Activated T-cell treated with anti-CD3 and anti-CD28 coated beads for 1 hour (primary cell): ENCODE measurements around the gene ATP2B2.
"Not testable (repeated sequence)": the region's sequence is repeated elsewhere in the genome, so short reads cannot be mapped to it uniquely, and the experiment has no call there.

ENCODE experiments used
- DNase-seq: peaks from one replicate; pipeline ENCODE4 v3.0.0-alpha.2; 2020; ENCODE audit warnings: low read depth

ATP2B2 gene

DNA sequence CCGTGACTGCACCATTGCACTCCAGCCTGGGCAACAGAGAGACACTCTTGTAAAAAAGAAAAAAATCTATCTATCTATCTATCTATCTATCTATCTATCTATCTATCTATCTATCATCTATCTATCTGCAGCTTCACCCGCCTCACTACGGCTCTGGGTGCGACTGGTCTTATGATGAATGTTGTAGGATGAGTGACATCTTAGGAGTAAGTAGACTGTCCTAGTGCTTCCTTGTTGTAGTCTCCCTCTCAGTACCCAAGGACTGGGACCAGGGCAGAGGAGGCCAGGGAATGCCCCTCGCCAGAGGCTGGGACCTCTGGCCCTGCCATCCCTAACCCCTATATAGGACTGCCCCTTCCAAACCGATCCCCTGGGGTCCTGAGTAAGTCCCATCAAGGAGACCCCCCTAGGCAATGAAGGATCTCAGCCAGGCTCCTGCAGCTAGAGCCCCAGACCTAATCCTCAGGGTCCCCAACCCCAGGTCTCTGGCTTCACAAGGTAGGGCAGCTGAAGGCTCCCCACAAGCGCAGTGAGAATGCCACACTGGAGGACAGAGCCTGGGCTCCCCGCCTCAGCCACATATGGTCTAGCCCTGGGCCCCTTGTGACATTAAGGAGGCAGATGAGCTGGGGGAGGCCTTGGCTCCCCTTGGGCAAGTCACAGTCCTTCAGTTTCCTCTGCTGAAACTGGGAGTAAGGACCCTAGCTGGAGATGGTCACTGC is 183.6 kb downstream of the ATP2B2 start:
- no peak for DNase-seq

DNA sequence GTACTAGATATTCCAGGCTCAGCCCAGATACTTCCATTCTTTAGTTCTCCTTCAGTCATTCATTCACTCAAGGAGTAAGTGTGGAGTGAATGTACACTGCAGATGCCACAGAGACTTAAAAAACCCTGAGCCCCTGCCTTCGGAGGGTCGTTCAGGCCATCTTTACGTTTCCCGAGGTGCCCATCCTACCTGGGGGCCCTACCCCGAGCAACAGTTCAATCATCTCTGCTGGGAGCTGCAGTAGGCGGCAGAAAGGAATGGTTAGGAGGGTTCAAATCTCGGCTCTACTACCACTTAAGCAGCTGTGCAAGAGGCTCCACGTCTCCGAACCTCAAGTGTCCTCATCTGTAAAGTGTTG is 185.1 kb downstream of the ATP2B2 start:
- no peak for DNase-seq

DNA sequence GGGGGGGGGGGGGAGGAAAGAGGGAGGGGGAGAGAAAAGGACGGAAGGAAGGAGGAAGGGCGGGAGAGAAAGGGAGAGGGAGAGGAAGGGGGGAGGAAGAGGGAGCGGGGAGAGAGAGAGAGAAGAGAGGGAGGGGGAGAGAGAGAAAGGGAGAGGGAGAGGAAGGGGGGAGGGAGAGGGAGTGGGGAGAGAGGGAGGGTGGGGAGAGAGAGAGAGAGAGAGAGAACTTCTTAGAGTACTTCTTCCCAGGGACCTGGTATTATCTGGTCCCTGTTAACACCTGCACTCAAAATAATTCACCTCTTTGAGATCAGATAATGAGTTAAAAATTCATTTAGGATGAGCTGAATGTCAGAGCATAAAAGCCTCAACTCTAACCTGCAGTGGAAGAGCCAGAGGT is 185.6 kb downstream of the ATP2B2 start:
- DNase-seq = no peak

DNA sequence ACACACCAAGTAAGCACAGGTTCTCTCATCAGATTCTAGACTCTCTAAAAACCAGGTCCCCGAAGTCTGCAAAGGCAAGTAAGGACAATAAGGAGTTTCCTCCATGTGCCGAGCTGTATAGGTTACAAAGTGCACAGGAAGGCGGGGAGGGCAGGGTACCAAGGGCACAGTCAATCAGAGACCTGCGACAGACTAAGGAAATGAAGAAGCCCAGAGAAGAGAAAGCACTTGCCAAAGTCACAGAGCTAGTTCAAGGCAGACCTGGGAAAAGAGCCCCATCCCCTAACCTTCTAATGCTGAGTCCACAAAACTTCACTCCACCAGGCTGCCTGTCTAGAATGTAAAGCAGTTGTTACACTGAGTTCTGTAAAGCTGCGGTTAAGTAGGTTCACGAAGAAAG is 186.1 kb downstream of the ATP2B2 start:
- DNase-seq = no peak

DNA sequence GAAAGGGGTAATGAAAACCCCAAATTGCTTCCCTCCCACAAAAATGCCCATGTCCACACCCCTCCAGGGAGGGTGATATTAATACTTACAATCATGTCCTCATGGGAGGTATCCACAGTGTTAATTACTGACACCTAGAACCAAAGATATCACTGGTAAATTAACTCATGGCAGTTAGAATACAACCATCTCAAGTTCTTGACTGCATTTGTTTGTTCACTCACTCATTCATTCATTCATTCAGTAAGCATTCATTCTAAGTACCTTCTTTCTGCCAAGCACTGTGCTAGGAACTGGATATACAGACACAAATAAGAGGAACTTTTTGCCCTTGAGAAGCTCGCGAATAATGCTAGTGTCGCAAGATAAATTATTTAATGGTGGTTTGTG is 187.4 kb downstream of the ATP2B2 start:
- DNase-seq = no peak

DNA sequence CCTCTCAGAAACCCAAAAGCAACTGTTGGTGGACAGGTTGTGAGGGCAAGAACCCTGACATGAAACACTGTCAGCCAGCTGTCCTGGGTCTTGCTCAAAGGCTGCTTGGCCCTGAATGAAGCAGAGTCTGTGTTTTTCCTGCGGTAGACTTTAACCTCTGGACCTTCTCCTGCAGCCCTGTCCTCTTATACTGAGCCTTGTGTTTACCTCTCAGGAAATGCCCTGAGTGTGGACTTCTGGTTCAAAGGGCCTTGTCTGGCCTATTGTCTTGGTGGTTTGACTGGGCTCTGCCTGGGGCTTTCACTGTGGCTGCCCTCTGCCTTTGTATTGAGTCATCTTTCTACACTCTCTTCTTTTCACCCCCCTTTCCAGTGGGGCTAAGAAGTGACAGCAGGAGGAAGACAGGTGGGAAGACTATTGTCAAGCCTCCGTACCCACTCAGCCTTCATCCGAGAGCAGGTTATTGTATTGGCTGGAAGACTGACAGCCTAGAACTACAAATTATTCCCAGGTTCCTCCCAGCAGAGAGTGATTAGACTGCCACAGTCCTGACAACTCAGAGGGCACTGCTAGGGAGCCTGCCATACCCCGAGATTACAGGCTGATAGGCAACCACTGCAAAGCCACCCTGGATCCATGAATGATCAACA is 187.9 kb downstream of the ATP2B2 start:
- no peak for DNase-seq

DNA sequence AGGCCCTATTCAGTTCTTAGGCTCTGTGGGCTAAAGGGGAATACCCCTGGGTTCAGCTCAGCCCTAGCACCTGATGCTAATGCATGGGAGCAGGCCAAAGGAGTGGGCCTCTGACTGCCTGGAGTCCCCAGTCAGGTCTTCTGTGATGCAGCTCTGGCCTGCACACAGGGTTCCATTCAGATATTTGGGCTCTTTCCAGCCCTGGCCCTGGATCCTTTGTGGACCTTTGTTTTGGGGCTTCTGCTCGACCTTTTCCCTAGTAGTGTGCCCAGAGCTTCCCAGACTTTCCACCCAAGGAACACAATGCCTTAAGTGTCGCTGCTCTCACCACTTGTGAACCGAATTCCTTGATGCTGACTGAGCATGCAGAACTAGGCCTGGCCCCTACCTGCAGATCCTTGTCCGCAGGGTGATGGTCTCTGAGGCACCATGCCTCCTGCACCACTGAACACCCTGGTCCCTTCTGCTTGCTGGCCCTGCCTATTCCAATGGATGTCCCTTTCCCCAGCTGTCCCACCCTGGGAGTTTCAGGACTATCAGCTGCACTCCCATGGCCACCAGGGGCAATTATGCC is 189.5 kb downstream of the ATP2B2 start:
- DNase-seq = no peak

DNA sequence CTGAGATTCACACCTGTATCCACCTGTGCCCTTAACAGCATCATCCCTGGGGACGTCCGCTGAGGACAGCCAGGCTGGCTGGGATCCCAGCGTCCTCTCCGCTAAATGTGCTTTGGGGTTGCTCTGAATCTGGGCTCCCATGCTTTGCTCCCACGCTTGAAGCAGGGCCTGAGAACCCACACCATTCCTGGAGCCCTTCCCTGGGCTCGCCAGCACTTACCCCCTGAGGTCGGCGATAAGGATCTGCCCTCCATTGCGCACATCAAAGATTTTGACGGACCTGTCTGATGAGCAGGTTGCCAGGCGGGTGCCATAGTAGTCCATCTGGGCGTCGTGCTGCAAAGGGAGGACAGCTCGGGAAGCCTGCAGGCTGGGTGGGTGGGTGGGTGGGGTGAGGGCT is 190.3 kb downstream of the ATP2B2 start:
- no peak for DNase-seq

DNA sequence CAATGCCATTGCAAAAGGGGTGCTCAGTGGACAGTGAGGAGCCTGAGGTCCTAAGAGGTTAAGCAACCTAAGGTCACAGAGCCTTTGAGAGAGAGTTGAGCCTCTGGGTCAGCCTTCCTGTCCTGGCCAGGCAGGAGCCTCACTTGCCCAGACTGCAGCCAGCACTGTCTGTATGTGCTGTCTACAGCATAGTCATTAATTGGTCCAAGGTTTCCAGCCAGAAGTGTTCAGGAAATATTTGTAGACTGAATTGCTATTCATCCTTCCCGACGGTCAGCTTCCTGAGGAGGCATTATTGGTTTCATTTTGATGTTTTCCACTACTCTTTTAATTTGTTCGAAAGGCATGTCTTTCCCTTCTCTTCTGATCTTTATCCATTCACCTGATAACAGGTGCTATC is 192.5 kb downstream of the ATP2B2 start:
- no peak for DNase-seq

DNA sequence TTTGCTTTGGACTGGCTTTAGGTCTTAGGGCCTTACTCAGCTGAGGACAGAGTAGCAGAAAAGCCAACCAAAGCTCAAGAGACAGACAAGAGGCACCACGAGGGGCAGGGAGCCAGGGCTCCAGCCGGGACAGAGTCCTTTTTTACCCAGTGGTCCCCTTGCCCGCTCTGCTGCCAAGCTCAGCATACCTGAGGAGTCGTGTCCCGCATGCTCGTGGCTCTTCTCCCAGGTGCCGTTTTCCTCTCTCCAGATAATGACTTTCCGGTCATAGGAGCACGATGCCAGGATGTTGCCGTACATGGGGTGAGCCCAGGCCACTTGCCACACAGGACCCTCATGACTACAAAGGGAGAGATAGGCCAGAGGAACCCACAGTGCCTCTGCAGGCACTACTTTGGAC is 193.0 kb downstream of the ATP2B2 start:
- no peak for DNase-seq

DNA sequence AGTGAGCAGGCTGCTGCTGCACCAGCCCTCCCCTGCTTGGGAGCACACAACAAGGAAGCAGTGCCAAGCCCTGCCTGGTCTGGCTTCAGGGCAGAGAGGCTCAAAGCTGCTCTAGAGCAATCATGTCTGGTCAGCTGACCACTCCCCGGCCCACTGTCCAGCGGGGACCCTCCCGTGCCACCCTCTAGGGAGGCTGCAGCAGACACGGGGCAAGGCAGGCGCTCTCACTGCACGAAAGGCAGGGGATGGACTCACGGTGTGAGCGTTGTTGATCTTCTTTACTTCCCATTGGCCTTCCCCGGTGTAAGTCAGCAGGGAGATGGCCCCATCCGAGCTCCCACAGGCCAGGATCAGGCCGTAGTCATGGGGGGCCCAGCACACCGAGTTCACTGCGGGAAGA is 193.7 kb downstream of the ATP2B2 start:
- DNase-seq = no peak

DNA sequence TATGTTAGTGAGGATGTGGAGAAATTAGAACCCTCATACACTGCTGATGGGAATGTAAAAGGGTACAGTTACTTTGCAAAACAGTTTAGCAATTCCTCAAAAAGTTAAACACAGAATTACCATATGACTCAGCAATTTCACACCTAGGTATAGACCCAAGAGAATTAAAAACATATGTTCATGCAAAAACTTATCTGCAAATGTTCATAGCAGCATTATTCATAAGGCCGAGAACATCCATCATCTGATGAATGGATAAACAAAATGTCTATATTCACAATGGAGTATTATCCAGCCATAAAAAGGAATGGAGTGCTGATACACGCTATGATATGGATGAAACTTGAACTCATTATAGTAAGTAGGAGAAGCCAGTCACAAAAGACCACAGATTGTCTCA is 194.8 kb downstream of the ATP2B2 start:
- DNase-seq = no peak

DNA sequence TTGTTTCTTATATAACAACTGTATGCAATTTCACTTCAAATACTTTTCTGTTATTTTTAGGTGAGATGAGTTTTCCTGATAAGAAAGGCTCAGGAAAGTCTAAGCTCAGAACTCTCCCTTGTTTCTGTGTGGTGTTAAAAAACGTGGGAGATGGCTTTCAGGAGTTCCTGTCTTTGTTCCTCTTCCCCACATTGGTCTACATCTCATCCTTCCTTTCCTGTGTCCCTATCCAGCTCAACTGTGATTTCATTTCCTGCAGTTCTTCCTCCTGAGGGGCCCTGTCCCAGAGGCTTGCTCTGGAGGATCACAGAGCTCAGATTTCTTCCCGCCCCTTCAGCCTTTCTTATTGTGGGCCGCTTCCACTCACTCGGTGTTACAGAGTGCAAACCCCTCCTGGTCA is 195.7 kb downstream of the ATP2B2 start:
- no peak for DNase-seq

DNA sequence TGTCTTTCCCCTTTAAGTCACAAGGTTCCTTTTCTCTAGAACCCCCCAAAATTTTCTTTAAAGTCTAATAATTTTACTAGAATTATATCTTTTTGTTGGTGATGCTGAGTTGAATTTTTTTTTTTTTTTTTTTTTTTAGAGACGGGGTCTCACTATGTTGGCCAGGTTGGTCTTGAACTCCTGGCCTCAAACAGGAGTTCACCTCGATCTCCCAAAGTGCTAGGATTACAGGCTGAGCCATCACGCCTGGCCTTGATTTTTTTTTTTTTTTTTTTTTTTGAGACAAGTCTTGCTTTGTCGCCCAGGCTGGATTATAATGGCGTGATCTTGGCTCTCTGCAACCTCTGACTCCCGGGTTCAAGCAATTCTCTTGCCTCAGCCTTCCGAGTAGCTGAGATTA is 196.7 kb downstream of the ATP2B2 start:
- no peak for DNase-seq

DNA sequence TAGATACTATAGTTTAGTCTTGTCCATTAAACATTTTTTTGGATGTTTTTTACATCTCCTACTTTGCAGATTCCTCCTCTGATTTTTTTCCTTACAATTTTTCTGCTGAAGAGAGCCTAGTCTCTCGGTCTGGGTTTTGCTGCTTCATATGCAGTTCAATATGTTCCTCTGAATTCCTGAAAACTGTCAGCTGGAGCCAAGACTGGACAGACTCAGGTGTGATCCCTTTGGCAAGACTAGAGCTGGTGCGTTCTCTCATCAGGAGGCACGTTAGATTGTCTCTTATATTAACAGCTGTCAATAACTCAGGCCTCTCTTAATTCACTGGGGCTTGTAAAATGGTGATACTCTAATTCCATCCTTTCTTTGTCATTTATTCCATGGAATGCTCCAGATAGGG is 199.2 kb downstream of the ATP2B2 start:
- no peak for DNase-seq

DNA sequence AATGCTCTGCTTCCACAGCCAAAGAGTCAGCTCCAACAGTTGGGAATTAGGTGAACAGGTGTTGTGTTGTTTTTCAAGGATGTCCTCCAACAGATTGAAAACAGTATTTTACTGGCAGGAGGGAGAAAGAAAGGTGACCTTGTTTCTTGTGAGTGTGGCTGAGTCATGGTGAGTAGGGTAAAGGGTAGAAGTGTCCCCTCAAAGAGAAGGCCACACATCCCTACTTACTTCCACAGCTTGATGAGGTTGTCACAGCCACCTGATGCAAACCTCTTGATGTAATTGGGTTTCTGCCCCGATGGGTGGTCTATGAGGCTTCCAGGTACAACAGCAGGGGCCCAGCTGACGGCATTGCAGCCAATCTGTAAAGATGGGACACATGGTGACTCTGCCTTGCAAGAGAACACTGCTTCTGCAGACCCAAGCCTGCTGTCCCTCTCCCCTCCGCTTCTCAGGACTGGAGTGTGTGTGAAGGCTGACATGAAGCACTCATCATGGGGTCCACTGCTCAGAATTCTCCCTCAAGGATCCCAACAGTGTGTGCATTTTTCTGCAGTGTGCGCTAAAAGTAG is 200.0 kb downstream of the ATP2B2 start:
- DNase-seq = no peak

DNA sequence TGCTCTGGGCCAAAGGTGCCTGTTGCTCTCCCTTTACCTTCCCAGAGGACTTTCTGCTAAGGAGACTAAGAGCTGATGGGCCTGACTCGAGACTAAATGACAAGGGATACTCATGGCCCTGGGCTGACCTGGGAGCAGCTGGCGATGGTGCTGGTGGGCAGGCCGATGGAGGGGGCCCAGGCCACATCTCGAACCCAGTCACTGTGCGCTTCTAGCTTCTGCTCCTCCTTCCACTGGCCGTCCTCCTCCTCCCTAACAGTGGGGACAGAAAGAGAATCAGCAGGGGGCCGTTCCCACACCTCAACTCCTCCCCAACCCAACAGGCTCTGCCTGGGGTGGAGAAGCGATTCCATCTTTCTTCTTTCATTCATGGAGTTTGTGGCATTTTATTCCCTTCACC is 200.5 kb downstream of the ATP2B2 start:
- DNase-seq = no peak

DNA sequence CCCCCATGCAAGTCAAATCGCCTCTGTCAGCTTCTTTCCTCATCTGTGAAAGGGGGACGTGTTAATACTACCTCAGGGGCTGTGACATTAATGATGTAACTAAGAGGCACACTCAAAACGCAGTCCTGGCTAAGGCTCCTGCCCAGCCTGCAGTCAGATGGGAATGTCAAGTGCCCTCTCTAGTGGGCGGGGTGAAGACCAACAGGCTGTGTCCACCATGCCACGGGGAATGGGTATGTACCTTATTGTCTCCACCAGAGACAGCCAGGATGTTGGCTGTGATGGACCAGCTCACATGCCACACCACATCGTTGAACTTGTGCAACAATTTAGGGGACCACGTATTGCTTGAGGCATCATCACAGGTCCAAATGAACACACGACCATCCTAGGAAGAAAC is 201.6 kb downstream of the ATP2B2 start:
- no peak for DNase-seq

DNA sequence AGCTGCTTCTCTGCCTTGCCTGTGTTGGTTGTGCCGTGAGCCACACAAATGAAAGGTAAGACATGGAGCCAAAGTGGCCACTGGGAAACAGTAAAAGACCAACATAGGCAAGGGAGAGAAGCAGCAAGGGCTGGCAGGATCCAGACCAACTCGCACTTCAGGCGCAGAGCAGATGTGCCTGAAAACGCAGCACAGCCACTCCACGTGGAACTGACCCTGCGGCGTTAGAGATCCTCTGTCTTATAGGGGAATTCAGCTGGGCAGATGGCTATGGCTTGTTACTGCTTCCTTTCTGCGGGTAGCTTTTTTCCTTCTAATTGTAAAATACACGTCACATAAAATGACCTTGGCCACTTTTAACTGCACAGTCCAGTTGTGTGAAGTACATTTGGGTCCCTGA is 202.3 kb downstream of the ATP2B2 start:
- no peak for DNase-seq

DNA sequence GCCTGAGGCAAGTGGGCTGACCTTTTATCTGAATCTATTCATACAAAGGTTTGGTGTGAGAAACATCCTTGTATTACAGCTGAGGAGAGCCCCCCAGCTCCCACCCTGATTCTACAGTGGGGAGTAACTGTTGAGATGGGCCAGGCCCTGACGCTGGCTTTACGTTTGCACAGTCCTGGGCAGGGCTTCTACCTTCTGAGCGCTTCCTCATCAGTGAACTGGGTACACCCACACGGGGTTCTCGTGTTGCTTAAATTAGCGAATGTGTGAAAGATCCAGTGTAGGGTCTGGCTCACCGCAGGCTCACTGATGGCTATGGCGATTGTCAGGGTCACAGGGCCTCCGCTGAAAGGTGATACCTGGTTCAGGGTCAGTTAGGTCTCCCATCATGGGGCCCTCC is 205.3 kb downstream of the ATP2B2 start:
- no peak for DNase-seq

DNA sequence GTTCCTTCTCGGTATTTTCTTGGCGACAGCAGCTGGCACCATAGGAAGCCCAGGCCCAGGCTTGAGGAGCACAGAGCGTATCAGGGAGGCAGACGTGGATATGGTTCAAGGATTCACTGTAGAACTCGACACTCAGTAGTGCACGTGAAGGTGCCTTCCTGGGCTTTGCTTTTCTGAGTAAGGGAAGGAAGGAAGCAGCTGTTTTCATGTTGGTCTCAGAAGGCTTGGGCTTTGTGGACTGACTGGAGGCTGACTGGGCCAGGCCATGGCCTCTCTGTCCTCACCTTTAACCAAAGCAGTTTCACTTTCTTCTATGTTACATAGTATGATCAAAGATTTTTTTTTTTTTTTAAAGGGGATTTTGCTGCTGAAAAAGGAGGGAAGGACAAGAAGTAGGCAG is 205.7 kb downstream of the ATP2B2 start:
- no peak for DNase-seq

DNA sequence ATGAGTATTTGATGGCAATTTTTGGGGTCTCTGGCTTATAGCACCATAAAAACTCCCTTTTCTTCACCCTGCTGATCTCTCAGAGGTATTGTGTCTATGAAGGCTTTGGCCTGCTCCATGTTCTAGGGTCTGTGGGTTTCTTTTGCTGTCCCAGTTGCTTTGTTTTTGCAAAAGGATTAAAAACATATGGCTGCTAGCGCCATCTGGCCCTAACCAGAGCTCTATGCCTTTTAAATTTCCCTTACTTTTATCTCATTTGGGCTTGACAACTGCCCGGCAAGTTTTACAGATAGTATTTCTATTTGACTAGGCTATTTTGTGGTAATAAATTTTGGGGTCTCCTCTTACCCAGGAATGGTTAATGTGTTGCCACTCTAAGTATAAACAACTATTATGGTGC is 206.2 kb downstream of the ATP2B2 start:
- DNase-seq = no peak

DNA sequence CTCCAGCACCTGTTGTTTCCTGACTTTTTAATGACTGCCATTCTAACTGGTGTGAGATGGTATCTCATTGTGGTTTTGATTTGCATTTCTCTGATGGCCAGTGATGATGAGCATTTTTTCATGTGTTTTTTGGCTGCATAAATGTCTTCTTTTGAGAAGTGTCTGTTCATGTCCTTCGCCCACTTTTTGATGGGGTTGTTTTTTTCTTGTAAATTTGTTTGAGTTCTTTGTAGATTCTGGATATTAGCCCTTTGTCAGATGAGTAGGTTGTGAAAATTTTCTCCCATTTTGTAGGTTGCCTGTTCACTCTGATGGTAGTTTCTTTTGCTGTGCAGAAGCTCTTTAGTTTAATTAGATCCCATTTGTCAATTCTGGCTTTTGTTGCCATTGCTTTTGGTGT is 207.3 kb downstream of the ATP2B2 start:
- DNase-seq = not testable (repeated sequence)
